ENCODE data around the gene TGFA. TPM values are rescaled to one million over a fixed set of nuclear protein-coding genes. Genes with fewer than 3 reads are reported as not detected.

The TGFA gene
- total RNA-seq, 1 donor from 2014 or later, result 91.7 TPM

- peak; percentile 21 for DNase-seq (ENCODE audit: low read depth)
Observed at GRCh38 chr2:70552501-70553333, 909 bp downstream of the TGFA start.

DNA sequence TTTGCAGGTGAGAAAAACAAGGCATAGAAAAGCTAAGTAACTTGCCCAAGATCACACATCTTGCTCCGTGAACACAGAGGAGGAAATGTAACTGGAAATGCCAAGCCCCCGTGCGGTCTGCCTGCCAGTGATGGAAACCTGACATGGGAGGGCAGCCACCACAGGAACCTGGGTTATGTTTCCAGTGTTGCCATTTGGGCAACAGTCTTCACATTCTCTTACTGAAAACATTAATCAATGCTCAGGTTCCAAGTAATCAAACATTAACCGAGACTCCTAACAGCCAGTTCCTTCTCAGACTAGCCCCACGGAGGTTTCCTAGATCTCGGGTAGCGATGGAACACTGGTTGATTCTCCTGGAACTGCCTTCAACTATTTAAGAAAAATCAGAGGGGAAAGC lies 2.5 kb downstream of the TGFA start:
- peak; percentile 97 for DNase-seq (ENCODE audit: low read depth)

- no peak for DNase-seq (ENCODE audit: low read depth)
Observed at GRCh38 chr2:70549962-70550361, 3.7 kb downstream of the TGFA start.

GRCh38 chr2:70549064-70549710 lies 4.4 kb downstream of the TGFA start:
- no peak for DNase-seq (ENCODE audit: low read depth)

- no peak for DNase-seq (ENCODE audit: low read depth)
Observed at GRCh38 chr2:70548233-70548632, 5.4 kb downstream of the TGFA start.

- DNase-seq (ENCODE audit: low read depth), result no peak
Observed at GRCh38 chr2:70546885-70547284, 6.7 kb downstream of the TGFA start.

GRCh38 chr2:70546376-70546775 lies 7.2 kb downstream of the TGFA start:
- peak; percentile 59 for DNase-seq (ENCODE audit: low read depth)

DNA sequence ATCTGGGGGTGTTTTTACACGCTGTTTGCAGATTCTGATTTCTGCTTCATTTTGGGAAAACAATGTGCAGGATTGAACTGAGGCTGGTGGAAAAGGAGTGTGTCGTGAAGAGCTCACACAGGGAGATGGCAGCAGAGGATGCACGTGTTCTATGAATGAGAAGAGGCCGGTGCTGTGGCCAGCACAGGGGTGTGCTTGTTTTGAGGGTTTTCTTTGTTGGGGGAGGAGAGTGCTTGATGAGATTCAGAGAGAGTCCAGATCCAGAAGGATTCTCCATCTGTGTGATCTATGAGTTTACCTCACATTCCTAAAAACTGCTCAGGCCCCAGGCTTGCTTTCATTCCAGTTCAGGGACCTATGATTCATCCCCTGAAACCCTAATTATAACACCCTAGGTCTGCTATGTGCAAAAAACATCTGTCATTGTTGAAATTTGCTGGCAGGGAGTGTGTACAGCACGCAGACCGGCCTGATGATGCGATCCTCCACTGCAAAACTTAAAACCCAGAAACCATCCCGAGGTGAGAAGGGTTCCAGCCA lies 12.1 kb downstream of the TGFA start:
- peak; percentile 90 for DNase-seq (ENCODE audit: low read depth)

GRCh38 chr2:70537840-70538239 lies 15.8 kb downstream of the TGFA start:
- DNase-seq (ENCODE audit: low read depth), result no peak

GRCh38 chr2:70536517-70537055 lies 17.0 kb downstream of the TGFA start:
- peak; percentile 50 for DNase-seq (ENCODE audit: low read depth)

- no peak for DNase-seq (ENCODE audit: low read depth)
Observed at GRCh38 chr2:70535573-70535972, 18.1 kb downstream of the TGFA start.

GRCh38 chr2:70534183-70534836 lies 19.3 kb downstream of the TGFA start:
- no peak for DNase-seq (ENCODE audit: low read depth)

- no peak for DNase-seq (ENCODE audit: low read depth)
Observed at GRCh38 chr2:70532244-70532935, 21.2 kb downstream of the TGFA start.

- DNase-seq (ENCODE audit: low read depth), result peak; percentile 26
Observed at GRCh38 chr2:70531419-70532086, 22.1 kb downstream of the TGFA start.

GRCh38 chr2:70529610-70530009 lies 24.0 kb downstream of the TGFA start:
- no peak for DNase-seq (ENCODE audit: low read depth)

DNA sequence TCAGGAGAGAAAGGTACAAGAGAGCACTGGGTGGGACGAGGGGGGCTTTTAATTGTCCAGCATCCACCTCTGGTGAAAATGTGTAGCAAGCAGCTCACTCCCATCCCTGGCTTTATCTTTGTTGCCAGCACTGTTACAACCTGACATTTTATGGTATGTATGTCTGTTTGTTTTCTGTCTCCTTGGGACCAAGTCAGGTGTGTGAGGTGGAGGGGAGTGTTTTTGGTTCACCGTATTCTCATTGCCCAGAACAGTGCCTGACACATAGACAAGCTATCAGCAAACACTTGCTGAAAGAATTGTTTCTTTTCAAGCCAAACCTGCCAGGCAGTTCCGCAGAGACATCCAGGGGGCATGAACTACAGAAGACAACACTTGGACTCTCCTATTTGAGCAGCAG lies 24.7 kb downstream of the TGFA start:
- DNase-seq (ENCODE audit: low read depth), result no peak

DNA sequence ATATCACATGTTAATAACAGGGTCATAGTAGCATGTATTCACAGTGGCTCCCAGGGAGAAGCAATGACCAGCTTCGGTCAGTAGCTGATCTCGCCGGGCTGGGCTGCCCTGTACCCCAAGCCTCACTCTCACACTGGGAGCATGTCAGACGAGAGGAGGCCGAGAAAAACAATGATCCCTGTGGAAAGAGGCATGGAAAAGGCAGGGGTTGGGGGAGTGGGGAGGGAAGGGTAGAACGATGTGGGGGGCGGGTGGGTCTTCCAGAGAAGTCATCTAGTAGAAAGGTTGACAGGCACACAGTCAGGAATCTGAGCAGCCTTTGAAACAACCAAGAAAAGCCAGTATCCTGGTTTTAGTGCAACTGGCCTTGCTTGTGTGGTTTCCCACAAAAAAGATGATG lies 25.4 kb downstream of the TGFA start:
- no peak for DNase-seq (ENCODE audit: low read depth)

DNA sequence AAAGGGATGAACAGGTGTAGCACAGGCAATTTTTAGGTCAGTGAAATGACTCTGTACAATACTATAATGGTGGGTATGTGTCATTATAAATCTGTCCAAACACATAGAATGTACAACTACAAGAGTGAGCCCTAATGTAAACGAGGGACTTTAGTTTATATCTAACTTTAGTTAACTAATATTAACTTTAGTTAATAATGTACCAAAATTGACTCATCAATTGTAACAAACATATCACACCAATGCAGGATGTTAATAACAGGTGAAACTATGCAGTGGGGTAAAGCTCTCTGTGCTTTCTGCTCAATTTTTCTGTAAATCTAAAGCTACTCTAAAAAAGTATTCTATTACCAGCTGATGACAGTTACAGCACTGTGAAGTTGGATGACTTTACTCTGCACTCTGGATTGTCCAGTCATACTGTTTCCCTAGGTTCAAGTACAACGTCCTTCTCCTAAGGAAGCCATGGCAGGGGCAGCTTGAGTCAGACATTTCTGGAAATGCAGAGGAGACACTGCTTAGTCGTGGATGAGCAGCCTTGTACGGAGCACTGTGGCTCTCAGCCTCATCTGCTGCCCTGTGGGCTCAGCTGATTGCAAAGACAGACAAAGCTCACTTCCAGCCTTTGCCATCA lies 26.1 kb downstream of the TGFA start:
- DNase-seq (ENCODE audit: low read depth), result peak; percentile 86

DNA sequence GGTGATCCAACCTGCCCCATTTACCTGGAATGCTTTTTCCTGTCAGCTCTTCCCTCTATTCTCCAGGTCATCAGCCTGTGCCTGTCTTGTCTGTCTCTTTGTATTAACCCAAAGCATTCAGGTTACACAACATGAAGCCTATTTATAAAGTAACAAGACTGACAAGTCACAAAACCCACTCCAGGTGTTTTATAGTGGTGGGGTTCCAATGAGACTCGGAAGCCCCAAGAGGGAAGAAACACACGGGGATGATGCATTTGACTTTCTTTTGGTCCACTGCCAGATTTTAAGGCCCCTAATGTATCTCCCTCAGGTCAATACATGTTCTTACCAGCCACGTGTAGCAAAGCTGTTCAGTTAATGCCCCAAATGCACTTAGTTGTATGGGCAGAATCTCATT lies 27.5 kb downstream of the TGFA start:
- no peak for DNase-seq (ENCODE audit: low read depth)

- DNase-seq (ENCODE audit: low read depth), result peak; percentile 97
Observed at GRCh38 chr2:70525032-70525431, 28.6 kb downstream of the TGFA start.
